Lung (tissue), 12 donors: ENCODE measurements around the gene NRXN2. TPM values are rescaled to one million over a fixed set of nuclear protein-coding genes. Genes with fewer than 3 reads are reported as not detected.

Experiments used
- ATAC-seq: fragments of 200-7000 bp; cut with Tn5 transposase; one replicate; pipeline ENCODE4 v1.9.1; 2020; ENCODE audit warnings: moderate number of reproducible peaks; ENCODE audit not compliant: insufficient read depth, low FRiP score
- DNase-seq, 3 donors: peaks; one replicate each; pipeline ENCODE4 v3.0.0-alpha.2; 2013 to 2017
- H3K27ac ChIP-seq, 2 donors: one replicate each; pipeline ENCODE4 v1.5.1; 2013; ENCODE audit warnings: mild to moderate bottlenecking in 2 of 2, moderate library complexity in 2 of 2, control low read depth in 1 of 2, inconsistent platforms in 1 of 2, low read depth in 1 of 2, low read length in 1 of 2
- H3K27me3 ChIP-seq, 3 donors: one replicate each; pipeline ENCODE4 v1.5.1; 2013; ENCODE audit warnings: low read length in 2 of 3; ENCODE audit not compliant: control insufficient read depth in 3 of 3, insufficient read depth in 3 of 3
- H3K36me3 ChIP-seq, 4 donors: one replicate each; pipeline ENCODE4 v1.5.1; 2013; ENCODE audit warnings: low read length in 4 of 4, mild to moderate bottlenecking in 1 of 4, moderate library complexity in 1 of 4; ENCODE audit not compliant: control insufficient read depth in 4 of 4, insufficient read depth in 4 of 4
- H3K4me1 ChIP-seq, 5 donors: one replicate each; pipeline ENCODE4 v1.5.1; 2013; ENCODE audit warnings: low read length in 5 of 5, mild to moderate bottlenecking in 2 of 5, moderate library complexity in 1 of 5; ENCODE audit not compliant: control insufficient read depth in 5 of 5, insufficient read depth in 5 of 5
- H3K4me3 ChIP-seq: one replicate; pipeline ENCODE4 v1.5.1; 2013; ENCODE audit warnings: mild to moderate bottlenecking, control low read depth, moderate library complexity
- H3K9ac ChIP-seq, 2 donors: one replicate each; pipeline ENCODE4 v1.5.1; 2013; ENCODE audit warnings: low read length in 2 of 2, control low read depth in 1 of 2; ENCODE audit not compliant: insufficient read depth in 1 of 2
- H3K9me3 ChIP-seq, 4 donors: one replicate each; pipeline ENCODE4 v1.5.1; 2013; ENCODE audit warnings: low read length in 3 of 4, mild to moderate bottlenecking in 1 of 4, moderate library complexity in 1 of 4; ENCODE audit not compliant: control insufficient read depth in 4 of 4, insufficient read depth in 3 of 4
- WGBS, 2 donors: extraction: QIAGEN DNeasy Blood & Tissue Kit; methylation state at CpG; one replicate each; pipeline ENCODE4 v1.1.7; 2013; 5-methylcytosine and 5-hydroxymethylcytosine counted together
- polyA plus RNA-seq, 2 donors: library from polyadenylated mRNA; stranded (reverse); fragments of 200-250 nt; gene quantifications; one replicate each; pipeline ENCODE4 v1.2.1, GENCODE V29; 2013
- total RNA-seq, 2 donors: library from RNA; depleted of rRNA in 1 of 2; stranded (reverse); fragments of >200 nt in 1 of 2; gene quantifications; one replicate each; pipeline ENCODE4 v1.2.1, GENCODE V29; 2014 to 2021
- TF ChIP-seq, protein P1 (sequence below): IDR thresholded peaks from 2 replicates; pipeline ENCODE4 v1.5.1; 2012; ENCODE audit warnings: mild to moderate bottlenecking; ENCODE audit errors: control extremely low read depth, extremely low read depth
- donor health status: control.
- donor health status: control.
- donor health status: Bipolar disorder and iron deficiency.
- donor health status: healthy.
- donor health status: DM: yes; HTN: yes; CAD: no.

Gene NRXN2
- total and polyA plus RNA-seq, 4 donors = 0.39 to 6.6 (median 1.1) TPM

DNA sequence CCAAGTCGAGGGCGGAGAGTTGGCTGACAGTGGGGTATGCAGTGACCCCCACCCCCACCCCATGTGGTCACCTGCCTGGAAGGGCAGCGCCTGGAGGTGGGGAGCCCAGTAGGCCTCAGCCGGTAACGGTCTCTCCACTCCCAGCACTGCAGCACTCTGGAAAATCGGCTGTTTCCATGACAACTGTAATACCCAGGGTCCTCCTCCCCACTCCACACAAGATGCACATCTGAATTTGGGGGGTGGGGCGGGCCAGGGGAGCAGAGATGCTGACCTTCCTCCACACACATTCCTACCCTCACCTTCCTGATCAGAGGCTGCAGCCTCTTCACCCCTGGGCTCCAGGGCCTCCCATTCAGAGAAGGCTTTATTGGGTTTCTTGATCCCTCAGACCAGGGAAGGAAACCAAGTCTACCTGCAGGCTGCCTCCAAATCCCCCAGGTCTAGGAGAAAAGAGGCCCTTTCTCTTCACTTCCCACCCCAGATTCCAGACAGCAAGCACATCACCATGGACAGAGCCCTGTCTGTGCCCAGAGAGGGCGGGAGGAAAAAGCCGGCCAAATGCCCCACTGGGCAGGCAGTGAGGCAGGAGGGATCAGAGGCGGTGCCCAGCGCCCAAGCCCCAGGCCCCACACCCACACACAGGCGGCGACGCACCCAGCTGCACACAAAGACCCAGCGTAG is 85.5 kb downstream of the NRXN2 start:
- peaks cover 0 to 2% (median 0%) of the 10 kb centered on the region in 4 donors for H3K9me3 ChIP-seq

DNA sequence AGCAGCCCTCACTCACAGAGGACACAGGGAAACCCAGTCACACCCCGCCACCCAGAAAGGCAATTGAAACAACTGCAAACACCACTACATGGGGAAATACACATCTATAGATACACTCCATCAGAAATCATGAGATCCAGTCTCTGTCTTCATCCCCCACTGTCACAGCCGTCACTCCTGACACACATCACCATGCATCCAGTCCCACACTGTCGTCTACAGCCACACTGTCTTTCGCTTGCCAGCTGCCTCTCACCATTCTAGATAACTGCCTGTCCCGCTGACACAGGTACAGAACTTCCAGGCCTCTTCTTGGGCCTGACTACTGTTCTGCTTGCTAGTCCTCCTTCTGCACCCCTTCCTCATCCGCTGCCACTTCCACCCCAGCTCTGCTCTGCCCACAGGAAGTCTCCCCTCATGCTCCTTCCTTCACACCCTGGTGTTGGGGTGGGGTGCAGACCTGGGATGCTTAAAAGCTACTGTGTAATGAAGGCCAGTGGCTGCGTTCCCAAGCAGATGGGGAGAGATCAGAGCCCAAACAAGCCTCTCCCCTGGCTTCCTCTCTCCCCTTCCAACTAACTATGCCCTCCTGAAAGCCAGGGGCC is 89.3 kb downstream of the NRXN2 start:
- H3K9me3 ChIP-seq = peaks cover 0 to 3% (median 0%) of the 10 kb centered on the region in 4 donors
- peaks cover 0 to 16% (median 7%) of the 10 kb centered on the region in 4 donors for H3K36me3 ChIP-seq
- H3K27ac ChIP-seq = no peak overlapping the region
- peaks cover 0 to 15% (median 0%) of the 10 kb centered on the region in 5 donors for H3K4me1 ChIP-seq
- ATAC-seq (no peak), DNase-seq (no peak)
- H3K27me3 ChIP-seq = peaks cover 0 to 27% (median 0%) of the 10 kb centered on the region in 3 donors
- H3K9ac ChIP-seq = no peak overlapping the region
- TF ChIP-seq, protein P1, sequence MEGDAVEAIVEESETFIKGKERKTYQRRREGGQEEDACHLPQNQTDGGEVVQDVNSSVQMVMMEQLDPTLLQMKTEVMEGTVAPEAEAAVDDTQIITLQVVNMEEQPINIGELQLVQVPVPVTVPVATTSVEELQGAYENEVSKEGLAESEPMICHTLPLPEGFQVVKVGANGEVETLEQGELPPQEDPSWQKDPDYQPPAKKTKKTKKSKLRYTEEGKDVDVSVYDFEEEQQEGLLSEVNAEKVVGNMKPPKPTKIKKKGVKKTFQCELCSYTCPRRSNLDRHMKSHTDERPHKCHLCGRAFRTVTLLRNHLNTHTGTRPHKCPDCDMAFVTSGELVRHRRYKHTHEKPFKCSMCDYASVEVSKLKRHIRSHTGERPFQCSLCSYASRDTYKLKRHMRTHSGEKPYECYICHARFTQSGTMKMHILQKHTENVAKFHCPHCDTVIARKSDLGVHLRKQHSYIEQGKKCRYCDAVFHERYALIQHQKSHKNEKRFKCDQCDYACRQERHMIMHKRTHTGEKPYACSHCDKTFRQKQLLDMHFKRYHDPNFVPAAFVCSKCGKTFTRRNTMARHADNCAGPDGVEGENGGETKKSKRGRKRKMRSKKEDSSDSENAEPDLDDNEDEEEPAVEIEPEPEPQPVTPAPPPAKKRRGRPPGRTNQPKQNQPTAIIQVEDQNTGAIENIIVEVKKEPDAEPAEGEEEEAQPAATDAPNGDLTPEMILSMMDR = no peak
- WGBS, 2 donors = 58 to 74% methylated on average over 7 of the region's 7 CpGs
- no peak overlapping the region for H3K4me3 ChIP-seq

More for the DNA sequence above, 85.5 kb downstream of the NRXN2 start:
- H3K9ac ChIP-seq = no peak overlapping the region
- peaks cover 0 to 43% (median 6%) of the 10 kb centered on the region in 3 donors for H3K27me3 ChIP-seq
- 54 to 81% methylated on average over 15 of the region's 15 CpGs for WGBS, 2 donors
- no peak for DNase-seq
- no peak overlapping the region for H3K4me3 ChIP-seq
- no peak for ATAC-seq
- H3K4me1 ChIP-seq = peaks cover 0 to 28% (median 2%) of the 10 kb centered on the region in 5 donors
- H3K27ac ChIP-seq = no peak overlapping the region
- peaks cover 0 to 6% (median 2%) of the 10 kb centered on the region in 4 donors for H3K36me3 ChIP-seq
- TF ChIP-seq, protein P1 = no peak

DNA sequence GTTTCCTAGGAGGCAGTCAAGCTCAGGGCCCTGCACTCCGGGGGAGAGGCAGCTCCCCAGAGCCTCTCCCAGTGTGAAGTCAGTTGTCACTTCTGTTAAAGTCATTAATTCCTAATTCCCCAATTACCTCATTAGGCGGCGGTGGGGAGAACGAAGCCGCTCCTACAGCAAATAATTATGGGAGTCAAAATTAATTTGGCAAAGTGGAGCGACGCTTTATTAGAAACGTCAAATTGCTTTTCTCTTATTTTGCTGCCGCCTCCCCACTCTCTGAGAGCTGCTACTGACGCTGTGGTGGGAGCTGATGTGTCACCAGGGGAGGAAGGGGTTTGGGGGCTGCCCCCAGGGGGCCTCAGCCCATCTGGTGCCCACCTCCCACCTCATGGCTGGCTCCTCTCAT is 90.3 kb downstream of the NRXN2 start:
- peaks cover 0 to 8% (median 0%) of the 10 kb centered on the region in 5 donors for H3K4me1 ChIP-seq
- H3K36me3 ChIP-seq = peaks cover 0 to 20% (median 8%) of the 10 kb centered on the region in 4 donors
- H3K27me3 ChIP-seq = peaks cover 0 to 21% (median 0%) of the 10 kb centered on the region in 3 donors
- 90 to 95% methylated on average over 10 of the region's 10 CpGs for WGBS, 2 donors
- ATAC-seq (no peak), DNase-seq (no peak)
- TF ChIP-seq, protein P1 = no peak
- H3K9ac ChIP-seq = no peak overlapping the region
- H3K27ac ChIP-seq = no peak overlapping the region
- H3K9me3 ChIP-seq = peaks cover 0 to 3% (median 0%) of the 10 kb centered on the region in 4 donors
- H3K4me3 ChIP-seq = no peak overlapping the region
